GM23338 (cell line): Measurements from ENCODE around the gene ISLR2. TPM values are rescaled to one million over a fixed set of nuclear protein-coding genes. Genes with fewer than 3 reads are reported as not detected.

Experiments used
- ATAC-seq: fragments of 200-7000 bp; cut with Tn5 transposase; 3 replicates; pipeline ENCODE4 v1.9.1; 2020
- DNase-seq: peaks from one replicate; pipeline ENCODE4 v3.0.0-alpha.2; 2015; ENCODE audit warnings: low spot score
- H2AFZ ChIP-seq: fragments of 200-600 bp; sonication (generic); 2 replicates; pipeline ENCODE4 v1.8.0; 2016; ENCODE audit warnings: antibody characterized with exemption, mild to moderate bottlenecking, moderate library complexity
- H3F3A ChIP-seq: fragments of 200-600 bp; sonication (generic); replicated peaks from 2 replicates; pipeline ENCODE4 v1.8.0; 2017; ENCODE audit warnings: antibody characterized with exemption, mixed run types, low read depth
- H3K27ac ChIP-seq: fragments of 200-600 bp; sonication (generic); 2 replicates; pipeline ENCODE4 v1.6.1; 2016; ENCODE audit warnings: low read depth
- H3K27me3 ChIP-seq: fragments of 200-600 bp; sonication (generic); 2 replicates; pipeline ENCODE4 v1.8.0; 2016; ENCODE audit warnings: mild to moderate bottlenecking, mixed run types, moderate library complexity; ENCODE audit not compliant: insufficient read depth
- H3K36me3 ChIP-seq: fragments of 200-600 bp; sonication (generic); 2 replicates; pipeline ENCODE4 v1.8.0; 2016; ENCODE audit warnings: mild to moderate bottlenecking; ENCODE audit not compliant: insufficient read depth
- H3K4me1 ChIP-seq: fragments of 200-600 bp; sonication (generic); 2 replicates; pipeline ENCODE4 v1.8.0; 2016; ENCODE audit warnings: mild to moderate bottlenecking, moderate library complexity; ENCODE audit not compliant: insufficient read depth
- H3K4me2 ChIP-seq: fragments of 200-600 bp; sonication (generic); 2 replicates; pipeline ENCODE4 v1.7.1; 2017; ENCODE audit warnings: mixed run types
- H3K4me3 ChIP-seq: fragments of 200-600 bp; sonication (generic); 2 replicates; pipeline ENCODE4 v1.6.1; 2016; ENCODE audit warnings: mixed run types
- H3K79me2 ChIP-seq: fragments of 200-600 bp; sonication (generic); replicated peaks from 2 replicates; pipeline ENCODE4 v1.8.0; 2017; ENCODE audit warnings: mild to moderate bottlenecking; ENCODE audit not compliant: insufficient read depth
- H3K9me2 ChIP-seq: fragments of 200-600 bp; sonication (generic); 2 replicates; pipeline ENCODE4 v1.8.0; 2017; ENCODE audit not compliant: insufficient read depth
- H4K20me1 ChIP-seq: fragments of 200-600 bp; sonication (generic); replicated peaks from 2 replicates; pipeline ENCODE4 v1.8.0; 2017; ENCODE audit warnings: mild to moderate bottlenecking; ENCODE audit not compliant: insufficient read depth
- H3K27ac Mint-ChIP-seq: 2 replicates; pipeline ENCODE4 v1.8.0; 2020; ENCODE audit warnings: inconsistent platforms, mild to moderate bottlenecking, moderate library complexity, mixed read lengths
- H3K27me3 Mint-ChIP-seq: 3 replicates; pipeline ENCODE4 v1.8.0; 2022; ENCODE audit warnings: low read depth, mild to moderate bottlenecking, moderate library complexity, mixed read lengths, inconsistent platforms; ENCODE audit not compliant: insufficient read depth, poor library complexity
- H3K36me3 Mint-ChIP-seq: 3 replicates; pipeline ENCODE4 v1.8.0; 2021; ENCODE audit warnings: low read depth, mild to moderate bottlenecking, inconsistent platforms, moderate library complexity, mixed read lengths
- H3K4me1 Mint-ChIP-seq: 3 replicates; pipeline ENCODE4 v1.8.0; 2020; ENCODE audit warnings: mild to moderate bottlenecking, inconsistent platforms, mixed read lengths
- H3K4me3 Mint-ChIP-seq: 3 replicates; pipeline ENCODE4 v1.8.0; 2021; ENCODE audit warnings: moderate library complexity, mild to moderate bottlenecking, inconsistent platforms, mixed read lengths
- H3K9me3 Mint-ChIP-seq: 3 replicates; pipeline ENCODE4 v1.8.0; 2020; ENCODE audit warnings: moderate library complexity, mild to moderate bottlenecking, inconsistent platforms, mixed read lengths
- EZH2 ChIP-seq: fragments of 200-600 bp; sonication (generic); IDR thresholded peaks from one replicate; pipeline ENCODE4 v1.8.0; 2017; ENCODE audit warnings: antibody characterized with exemption, mild to moderate bottlenecking, low read depth; ENCODE audit not compliant: unreplicated experiment
- JUNB ChIP-seq: IDR thresholded peaks from one replicate; pipeline ENCODE4 v1.6.1; 2016; ENCODE audit warnings: antibody characterized with exemption; ENCODE audit not compliant: unreplicated experiment
- NANOG ChIP-seq: IDR thresholded peaks from 2 replicates; pipeline ENCODE4 v1.6.1; 2016; ENCODE audit warnings: antibody characterized with exemption, borderline replicate concordance
- ZNF331 ChIP-seq: fragments of 250-450 bp; sonication (Bioruptor Pico); IDR thresholded peaks from 2 replicates; pipeline ENCODE4 v1.5.0; 2020; ENCODE audit warnings: low read depth, mild to moderate bottlenecking, moderate library complexity
- ZNF462 ChIP-seq: fragments of 250-450 bp; sonication (Bioruptor Pico); IDR thresholded peaks from 2 replicates; pipeline ENCODE4 v1.5.0; 2020; ENCODE audit warnings: mild to moderate bottlenecking, moderate library complexity
- polyA plus RNA-seq: library from polyadenylated mRNA; unstranded; fragments of >200 nt; fragmentation: Nextera tagmentation; extraction: Ambion mirVana; gene quantifications from 2 replicates; pipeline ENCODE4 v1.2.1, GENCODE V29; 2016
- total RNA-seq: library from RNA; depleted of rRNA; stranded (reverse); fragments of >200 nt; shearing (Covaris generic); gene quantifications from 2 replicates; pipeline ENCODE4 v1.2.3, GENCODE V29; 2014

ISLR2 gene
- total and polyA plus RNA-seq, 2 experiments from 2014 or later = 0.13 to 0.21 TPM

- H3K4me1 Mint-ChIP-seq = peaks cover 68% of the 10 kb centered on the region
- Histone ChIP-seq H2AFZ (peak overlapping the region; percentile 81), H3K4me2 (peak overlapping the region; percentile 91), H4K20me1 (no peaks in the 10 kb centered on the region), H3K4me3 (peak overlapping the region; percentile 58), H3K36me3 (no peaks in the 10 kb centered on the region), H3K9me2 (no peaks in the 10 kb centered on the region), H3K27me3 (peaks cover 81% of the 10 kb centered on the region), H3K4me1 (peaks cover 63% of the 10 kb centered on the region), H3K79me2 (no peaks in the 10 kb centered on the region), H3F3A (peaks cover 14% of the 10 kb centered on the region), H3K27ac (no peak overlapping the region)
- no peak for TF ChIP-seq ZNF462
- DNase-seq (peak; percentile 38), ATAC-seq (peak; percentile 1; the same call in 2 of the 3 replicates)
- peaks cover 80% of the 10 kb centered on the region for H3K27me3 Mint-ChIP-seq
- H3K36me3 Mint-ChIP-seq = no peaks in the 10 kb centered on the region; the same call in 2 of the 3 replicates
- peaks cover 6% of the 10 kb centered on the region; the same call in 2 of the 3 replicates for H3K9me3 Mint-ChIP-seq
- H3K27ac Mint-ChIP-seq = no peak overlapping the region
- H3K4me3 Mint-ChIP-seq = peak overlapping the region; percentile 73
Observed at GRCh38 chr15:74136540-74136813, 6.1 kb downstream of the ISLR2 start.

DNA sequence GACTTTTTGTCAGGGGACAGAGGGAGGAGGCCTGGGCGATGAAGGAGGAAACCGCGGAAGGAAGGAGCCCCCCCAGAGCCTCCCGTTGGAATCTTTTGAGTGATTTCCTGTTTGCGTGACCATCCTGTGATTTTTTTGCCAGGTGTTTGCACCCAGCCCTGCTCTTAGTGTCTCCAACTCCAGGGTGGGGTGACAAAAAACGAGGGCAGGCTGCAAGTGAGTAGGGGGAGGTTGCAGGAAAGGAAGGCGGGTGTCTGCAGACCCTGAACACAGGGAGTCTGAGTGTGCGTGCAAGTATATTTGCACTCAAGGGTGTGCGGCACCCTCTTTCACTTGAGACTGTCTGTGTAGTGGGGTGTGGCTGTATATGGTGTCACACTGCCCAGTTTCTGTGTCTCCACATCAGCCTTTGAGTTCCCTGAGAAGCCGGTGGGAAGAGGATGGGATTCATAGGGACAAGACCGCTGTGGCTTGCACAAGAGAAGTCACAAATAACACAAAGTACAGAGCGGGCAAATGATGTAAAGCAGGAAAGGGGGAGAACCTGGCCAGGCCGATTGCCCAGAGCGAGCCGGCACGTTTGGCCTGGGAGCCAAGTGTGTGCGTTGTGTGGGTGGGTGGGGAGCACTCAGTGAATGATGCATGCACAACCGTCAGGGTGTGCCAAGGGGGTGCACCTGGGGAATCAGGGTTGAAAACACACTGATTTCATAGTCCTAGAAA, 6.6 kb downstream of the ISLR2 start:
- Histone ChIP-seq H3K79me2 (no peaks in the 10 kb centered on the region), H3K36me3 (no peaks in the 10 kb centered on the region), H3K9me2 (no peaks in the 10 kb centered on the region), H3K4me2 (peak overlapping the region; percentile 91), H3K27ac (no peak overlapping the region), H2AFZ (peak overlapping the region; percentile 81), H4K20me1 (no peaks in the 10 kb centered on the region), H3F3A (peaks cover 12% of the 10 kb centered on the region), H3K27me3 (peaks cover 76% of the 10 kb centered on the region), H3K4me3 (peak overlapping the region; percentile 58), H3K4me1 (peaks cover 63% of the 10 kb centered on the region)
- Mint-ChIP-seq H3K9me3 (peaks cover 6% of the 10 kb centered on the region; the same call in 2 of the 3 replicates), H3K36me3 (no peaks in the 10 kb centered on the region; the same call in 2 of the 3 replicates), H3K4me3 (peak overlapping the region; percentile 73), H3K27ac (no peak overlapping the region), H3K27me3 (peaks cover 75% of the 10 kb centered on the region), H3K4me1 (peaks cover 68% of the 10 kb centered on the region)
- DNase-seq (no peak), ATAC-seq (no peak)
- TF ChIP-seq NANOG (no peak), ZNF462 (no peak), EZH2 (peak; percentile 76), JUNB (no peak), ZNF331 (CRISPR knock-in tag) (no peak)
